ENCODE data around the gene ADAMTS15.

DNA sequence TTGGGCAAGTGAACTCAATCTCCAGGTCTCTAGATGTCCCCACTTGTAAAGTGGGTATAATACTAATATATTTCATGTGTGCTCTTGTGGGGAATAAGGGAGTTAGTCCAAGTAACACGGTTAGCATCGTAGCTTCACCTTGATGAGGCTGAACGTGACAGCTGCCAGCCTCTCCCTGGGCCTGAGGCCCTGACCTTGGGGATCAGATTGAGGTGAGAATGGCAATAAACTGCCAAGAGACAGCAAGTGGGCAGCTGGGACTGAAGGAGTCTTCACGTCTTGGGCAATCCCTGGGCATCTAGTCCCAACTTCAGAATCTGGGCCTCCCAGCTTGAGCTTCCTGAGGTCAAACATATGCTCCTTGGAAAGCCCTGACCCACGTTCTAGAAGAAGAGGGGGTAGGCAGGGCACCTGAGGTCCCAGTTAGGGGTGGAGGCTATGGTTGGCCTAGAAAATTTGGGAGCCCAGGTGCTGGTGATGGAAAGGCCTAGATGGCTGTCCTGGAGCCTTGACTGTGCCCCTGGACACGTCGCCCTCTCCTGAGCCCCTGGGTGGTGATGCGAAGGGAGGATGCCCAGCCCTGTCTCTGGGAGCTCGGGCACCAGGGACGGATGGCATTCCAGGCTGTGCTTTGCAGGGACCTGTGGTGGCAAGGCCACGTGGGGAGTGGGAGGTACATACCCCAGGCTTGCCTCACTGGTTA, 23.4 kb downstream of the ADAMTS15 start:
- no peak for TF ChIP-seq POLR2A (IDR thresholded peaks at IDR 0.05)
- TF ChIP-seq, protein P1, sequence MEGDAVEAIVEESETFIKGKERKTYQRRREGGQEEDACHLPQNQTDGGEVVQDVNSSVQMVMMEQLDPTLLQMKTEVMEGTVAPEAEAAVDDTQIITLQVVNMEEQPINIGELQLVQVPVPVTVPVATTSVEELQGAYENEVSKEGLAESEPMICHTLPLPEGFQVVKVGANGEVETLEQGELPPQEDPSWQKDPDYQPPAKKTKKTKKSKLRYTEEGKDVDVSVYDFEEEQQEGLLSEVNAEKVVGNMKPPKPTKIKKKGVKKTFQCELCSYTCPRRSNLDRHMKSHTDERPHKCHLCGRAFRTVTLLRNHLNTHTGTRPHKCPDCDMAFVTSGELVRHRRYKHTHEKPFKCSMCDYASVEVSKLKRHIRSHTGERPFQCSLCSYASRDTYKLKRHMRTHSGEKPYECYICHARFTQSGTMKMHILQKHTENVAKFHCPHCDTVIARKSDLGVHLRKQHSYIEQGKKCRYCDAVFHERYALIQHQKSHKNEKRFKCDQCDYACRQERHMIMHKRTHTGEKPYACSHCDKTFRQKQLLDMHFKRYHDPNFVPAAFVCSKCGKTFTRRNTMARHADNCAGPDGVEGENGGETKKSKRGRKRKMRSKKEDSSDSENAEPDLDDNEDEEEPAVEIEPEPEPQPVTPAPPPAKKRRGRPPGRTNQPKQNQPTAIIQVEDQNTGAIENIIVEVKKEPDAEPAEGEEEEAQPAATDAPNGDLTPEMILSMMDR (IDR thresholded peaks at IDR 0.05): no peak
- no peak for TF ChIP-seq EP300 (IDR thresholded peaks at IDR 0.05)

All from tibial nerve (tissue), 4 donors.